Hematopoietic multipotent progenitor cell (in vitro differentiated cells): ENCODE results near the gene TLR9. TPM values are rescaled to one million over a fixed set of nuclear protein-coding genes. Genes with fewer than 3 reads are reported as not detected.

Source experiments
- DNase-seq, 3 donors: peaks; one replicate each; pipeline ENCODE4 v3.0.0-alpha.2; 2011 to 2015; ENCODE audit warnings: low read depth in 2 of 3, low spot score in 2 of 3
- total RNA-seq: library from RNA; depleted of rRNA; stranded (reverse); fragments of >200 nt; gene quantifications from one replicate; pipeline ENCODE4 v1.2.3, GENCODE V29; 2012

The TLR9 gene
- total RNA-seq, 1 donor: under 0.01 TPM

GRCh38 chr3:52233108-52233591, 7.7 kb upstream of the TLR9 start:
- no peak for DNase-seq

GRCh38 chr3:52232279-52233107, 7.0 kb upstream of the TLR9 start:
- DNase-seq: no peak

GRCh38 chr3:52231502-52232278, 6.2 kb upstream of the TLR9 start:
- DNase-seq: peak; percentile 81 to 88 (median 84)

- DNase-seq: no peak
These were observed 5.5 kb upstream of the TLR9 start for GRCh38 chr3:52230889-52231499.

- DNase-seq: no peak
These were observed 5.0 kb upstream of the TLR9 start for GRCh38 chr3:52230461-52230860.

GRCh38 chr3:52229656-52230055, 4.2 kb upstream of the TLR9 start:
- DNase-seq: no peak

GRCh38 chr3:52228751-52229291, 3.4 kb upstream of the TLR9 start:
- no peak for DNase-seq

- DNase-seq: no peak
These were observed 2.8 kb upstream of the TLR9 start for GRCh38 chr3:52228266-52228665.

- no peak for DNase-seq
These were observed 2.3 kb upstream of the TLR9 start for GRCh38 chr3:52227766-52228165.

GRCh38 chr3:52227117-52227516, 1.7 kb upstream of the TLR9 start:
- DNase-seq: no peak

GRCh38 chr3:52226229-52226817, 878 bp upstream of the TLR9 start:
- no peak for DNase-seq

- DNase-seq: no peak
These were observed 1.7 kb downstream of the TLR9 start for GRCh38 chr3:52223449-52224408.

- DNase-seq: no peak
These were observed 2.9 kb downstream of the TLR9 start for GRCh38 chr3:52222319-52223221.

GRCh38 chr3:52221563-52222318, 3.7 kb downstream of the TLR9 start:
- DNase-seq: no peak

GRCh38 chr3:52221141-52221562, 4.3 kb downstream of the TLR9 start:
- DNase-seq: no peak

- peak; percentile 77 to 86 (median 79) for DNase-seq
These were observed 4.9 kb downstream of the TLR9 start for GRCh38 chr3:52220380-52221026.

- no peak for DNase-seq
These were observed 6.4 kb downstream of the TLR9 start for GRCh38 chr3:52218937-52219650.
